Sigmoid colon (tissue), 7 donors: ENCODE measurements around the gene CHI3L1. TPM values are rescaled to one million over a fixed set of nuclear protein-coding genes. Genes with fewer than 3 reads are reported as not detected.

ENCODE experiments used
- DNase-seq: peaks from one replicate; pipeline ENCODE4 v3.0.0-alpha.2; 2019
- H3K27ac ChIP-seq, 4 donors: fragments of 200-600 bp; sonication (generic); one replicate each; pipeline ENCODE4 v1.5.1; 2016 to 2019; ENCODE audit warnings: mild to moderate bottlenecking in 1 of 4
- H3K27me3 ChIP-seq, 3 donors: fragments of 200-600 bp; sonication (generic); one replicate each; pipeline ENCODE4 v1.5.1; 2019; ENCODE audit warnings: mild to moderate bottlenecking in 1 of 3
- H3K36me3 ChIP-seq, 4 donors: fragments of 200-600 bp; sonication (generic); one replicate each; pipeline ENCODE4 v1.5.1; 2016 to 2019
- H3K4me1 ChIP-seq, 4 donors: fragments of 200-600 bp; sonication (generic); one replicate each; pipeline ENCODE4 v1.5.1; 2017 to 2019
- H3K4me3 ChIP-seq, 4 donors: fragments of 200-600 bp; sonication (generic); one replicate each; pipeline ENCODE4 v1.5.1; 2017 to 2019; ENCODE audit warnings: mild to moderate bottlenecking in 2 of 4, moderate library complexity in 1 of 4
- H3K9me3 ChIP-seq, 4 donors: fragments of 200-600 bp in 3 of 4; sonication (generic) in 3 of 4; one replicate each; pipeline versions ENCODE4 v1.5.1 to v1.6.1; 2013 to 2019
- EP300 ChIP-seq, 4 donors: sonication (generic); formaldehyde crosslinking; IDR thresholded peaks; one replicate each; pipeline ENCODE4 v1.6.1; 2017; ENCODE audit warnings: antibody characterized with exemption in 4 of 4
- POLR2A ChIP-seq, 2 donors: fragments of 450-650 bp; IDR thresholded peaks; one replicate each; pipeline ENCODE4 v1.6.1; 2016; ENCODE audit warnings: antibody characterized with exemption in 2 of 2, mild to moderate bottlenecking in 2 of 2, moderate library complexity in 2 of 2
- POLR2AphosphoS5 ChIP-seq, 4 donors: sonication (generic); formaldehyde crosslinking; IDR thresholded peaks; one replicate each; pipeline ENCODE4 v1.6.1; 2017; ENCODE audit warnings: antibody characterized with exemption in 4 of 4
- WGBS, 2 donors: extraction: QIAGEN DNeasy Blood & Tissue Kit; methylation state at CpG; one replicate each; pipeline ENCODE4 v1.1.7; 2013; 5-methylcytosine and 5-hydroxymethylcytosine counted together
- intact Hi-C: fragments of 100-400 bp; cut with DNase I; formaldehyde crosslinking; loops from one replicate; pipeline ENCODE4 v1.15.1; 2023
- polyA plus RNA-seq, 3 donors: library from polyadenylated mRNA; stranded (reverse); fragments of 200-250 nt; gene quantifications; one replicate each; pipeline ENCODE4 v1.2.3, GENCODE V29; 2013
- total RNA-seq, 4 donors: library from RNA; depleted of rRNA; stranded (reverse); fragments of >200 nt; gene quantifications; one replicate each; pipeline ENCODE4 v1.1.0, GENCODE V29; 2016
- TF ChIP-seq, protein P1 (sequence below), 4 experiments: fragments of 450-650 bp in 3 of 4; fragments of 200-600 bp in 1 of 4; IDR thresholded peaks; one replicate each; pipeline ENCODE4 v1.5.1; 2016 to 2019; ENCODE audit warnings: antibody characterized with exemption in 4 of 4, mild to moderate bottlenecking in 3 of 4, moderate library complexity in 2 of 4
- donor health status: healthy with polysubstance abuse.
- donor health status: Bipolar disorder and iron deficiency.
- donor health status: healthy.

The CHI3L1 gene
- total and polyA plus RNA-seq, 7 donors: 1.2 to 28.8 (median 3.7) TPM; not detected in 1

GRCh38 chr1:203131548-203132200 is 54.8 kb downstream of the CHI3L1 start:
- WGBS, 2 donors: 91% methylated on average over 9 of the region's 9 CpGs
- peak; percentile 26 for DNase-seq

GRCh38 chr1:203130358-203130985 is 56.0 kb downstream of the CHI3L1 start:
- TF ChIP-seq POLR2A (IDR thresholded peaks at IDR 0.05) (no peak), EP300 (IDR thresholded peaks at IDR 0.05) (no peak), POLR2AphosphoS5 (IDR thresholded peaks at IDR 0.05) (no peak)
- TF ChIP-seq, protein P1, sequence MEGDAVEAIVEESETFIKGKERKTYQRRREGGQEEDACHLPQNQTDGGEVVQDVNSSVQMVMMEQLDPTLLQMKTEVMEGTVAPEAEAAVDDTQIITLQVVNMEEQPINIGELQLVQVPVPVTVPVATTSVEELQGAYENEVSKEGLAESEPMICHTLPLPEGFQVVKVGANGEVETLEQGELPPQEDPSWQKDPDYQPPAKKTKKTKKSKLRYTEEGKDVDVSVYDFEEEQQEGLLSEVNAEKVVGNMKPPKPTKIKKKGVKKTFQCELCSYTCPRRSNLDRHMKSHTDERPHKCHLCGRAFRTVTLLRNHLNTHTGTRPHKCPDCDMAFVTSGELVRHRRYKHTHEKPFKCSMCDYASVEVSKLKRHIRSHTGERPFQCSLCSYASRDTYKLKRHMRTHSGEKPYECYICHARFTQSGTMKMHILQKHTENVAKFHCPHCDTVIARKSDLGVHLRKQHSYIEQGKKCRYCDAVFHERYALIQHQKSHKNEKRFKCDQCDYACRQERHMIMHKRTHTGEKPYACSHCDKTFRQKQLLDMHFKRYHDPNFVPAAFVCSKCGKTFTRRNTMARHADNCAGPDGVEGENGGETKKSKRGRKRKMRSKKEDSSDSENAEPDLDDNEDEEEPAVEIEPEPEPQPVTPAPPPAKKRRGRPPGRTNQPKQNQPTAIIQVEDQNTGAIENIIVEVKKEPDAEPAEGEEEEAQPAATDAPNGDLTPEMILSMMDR (IDR thresholded peaks at IDR 0.05): no peak
- intact Hi-C loops: no loop called here
- Histone ChIP-seq H3K4me1 (peaks cover 0 to 27% (median 24%) of the 10 kb centered on the region in 4 donors), H3K9me3 (no peaks in the 10 kb centered on the region), H3K36me3 (no peaks in the 10 kb centered on the region), H3K4me3 (no peak overlapping the region), H3K27me3 (peaks cover 0 to 9% (median 4%) of the 10 kb centered on the region in 3 donors), H3K27ac (no peak overlapping the region)
- 82 to 85% methylated on average over 3 of the region's 3 CpGs for WGBS, 2 donors
- DNase-seq: peak; percentile 41

More at GRCh38 chr1:203131548-203132200, 54.8 kb downstream of the CHI3L1 start:
- peaks cover 0 to 5% (median 0%) of the 10 kb centered on the region in 3 donors for H3K27me3 ChIP-seq
- TF ChIP-seq POLR2AphosphoS5 (IDR thresholded peaks at IDR 0.05) (no peak), POLR2A (IDR thresholded peaks at IDR 0.05) (no peak), EP300 (IDR thresholded peaks at IDR 0.05) (no peak)
- TF ChIP-seq, protein P1 (IDR thresholded peaks at IDR 0.05): no peak
- no peaks in the 10 kb centered on the region for H3K36me3 ChIP-seq
- H3K4me3 ChIP-seq: no peak overlapping the region
- H3K9me3 ChIP-seq: no peaks in the 10 kb centered on the region
- H3K4me1 ChIP-seq: peaks cover 0 to 23% (median 20%) of the 10 kb centered on the region in 4 donors
- H3K27ac ChIP-seq: no peak overlapping the region
- intact Hi-C loops: no loop called here

- Histone ChIP-seq H3K27me3 (peaks cover 0 to 14% (median 12%) of the 10 kb centered on the region in 3 donors), H3K4me3 (no peak overlapping the region), H3K36me3 (no peaks in the 10 kb centered on the region), H3K4me1 (peaks cover 0 to 27% (median 24%) of the 10 kb centered on the region in 4 donors), H3K9me3 (no peaks in the 10 kb centered on the region), H3K27ac (no peak overlapping the region)
- DNase-seq: no peak
- intact Hi-C loops: loop anchor here (5.0 kb wide), 1 partner anchor 43 kb away; no protein-coding TSS in a partner anchor
- 40 to 66% methylated on average over 7 of the region's 7 CpGs for WGBS, 2 donors
- TF ChIP-seq, protein P1 (IDR thresholded peaks at IDR 0.05): no peak
- no peak for TF ChIP-seq POLR2AphosphoS5 (IDR thresholded peaks at IDR 0.05)
- no peak for TF ChIP-seq POLR2A (IDR thresholded peaks at IDR 0.05)
- TF ChIP-seq EP300 (IDR thresholded peaks at IDR 0.05): no peak
Measured at GRCh38 chr1:203129501-203130231, 56.8 kb downstream of the CHI3L1 start.

Other genes starting within 250 kb of the CHI3L1 start
- 10 to 100 TPM; 57.4 to 76.2 (median 65.8) TPM for gene ADIPOR1, start 228.4 kb downstream of the CHI3L1 start, total RNA-seq
- gene ADIPOR1, start 228.4 kb downstream of the CHI3L1 start, polyA plus RNA-seq: 10 to 100 TPM; 54.4 to 82.9 (median 79.8) TPM
- 10 to 100 TPM; 24.6 to 45.3 (median 36.2) TPM for gene CYB5R1, start 219.4 kb downstream of the CHI3L1 start, total RNA-seq
- 10 to 100 TPM in 1 of 3 donors, 1 to 10 TPM in 2; 8.6 to 27.1 (median 9.6) TPM for gene CYB5R1, start 219.4 kb downstream of the CHI3L1 start, polyA plus RNA-seq
- gene TMEM183A, start 179.3 kb downstream of the CHI3L1 start, total RNA-seq: 10 to 100 TPM; 71.7 to 99.4 (median 88.2) TPM
- gene TMEM183A, start 179.3 kb downstream of the CHI3L1 start, polyA plus RNA-seq: 100 to 1,000 TPM in 1 of 3 donors, 10 to 100 TPM in 2; 72.5 to 108 (median 77.5) TPM
- 10 to 100 TPM in 1 of 4 donors, 1 to 10 TPM in 3; 1.1 to 15.0 (median 2.8) TPM for gene PPFIA4, start 160.2 kb downstream of the CHI3L1 start, total RNA-seq
- under 1 TPM in 1 of 3 donors, not detected in 2; 0.52 TPM for gene PPFIA4, start 160.2 kb downstream of the CHI3L1 start, polyA plus RNA-seq
- gene MYOG, start 100.7 kb downstream of the CHI3L1 start, total RNA-seq: not detected
- not detected for gene MYOG, start 100.7 kb downstream of the CHI3L1 start, polyA plus RNA-seq
- 1 to 10 TPM in 1 of 4 donors, under 1 TPM in 1, not detected in 2; 0.33 to 1.1 TPM for gene ADORA1, start 59.0 kb downstream of the CHI3L1 start, total RNA-seq
- gene ADORA1, start 59.0 kb downstream of the CHI3L1 start, polyA plus RNA-seq: 1 to 10 TPM in 1 of 3 donors, under 1 TPM in 1, not detected in 1; 0.92 to 1.3 TPM
- not detected for gene MYBPH, start 10.9 kb downstream of the CHI3L1 start, total RNA-seq
- gene MYBPH, start 10.9 kb downstream of the CHI3L1 start, polyA plus RNA-seq: not detected
- gene CHIT1, start 43.0 kb upstream of the CHI3L1 start, total RNA-seq: not detected
- gene CHIT1, start 43.0 kb upstream of the CHI3L1 start, polyA plus RNA-seq: under 1 TPM in 1 of 3 donors, not detected in 2; 0.98 TPM
- 100 to 1,000 TPM in 3 of 4 donors, 10 to 100 TPM in 1; 66.0 to 397 (median 180) TPM for gene BTG2, start 118.8 kb upstream of the CHI3L1 start, total RNA-seq
- gene BTG2, start 118.8 kb upstream of the CHI3L1 start, polyA plus RNA-seq: 10 to 100 TPM; 37.2 to 81.0 (median 63.7) TPM
- 10 to 100 TPM; 32.9 to 64.5 (median 40.4) TPM for gene FMOD, start 164.4 kb upstream of the CHI3L1 start, total RNA-seq
- gene FMOD, start 164.4 kb upstream of the CHI3L1 start, polyA plus RNA-seq: 10 to 100 TPM in 2 of 3 donors, 1 to 10 TPM in 1; 9.5 to 30.6 (median 17.5) TPM